AG09309 (cell line): ENCODE results near the gene TMEM132D.
A peak's percentile ranks its signal among the peaks of the same experiment; 100 is the strongest.
"Not testable (repeated sequence)": the region's sequence is repeated elsewhere in the genome, so short reads cannot be mapped to it uniquely, and the experiment has no call there.

Experiments used
- DNase-seq: peaks from one replicate; pipeline ENCODE4 v3.0.0-alpha.2; 2010; ENCODE audit warnings: low read depth
- H3K4me3 ChIP-seq: 2 replicates; pipeline ENCODE4 v1.5.1; 2011; ENCODE audit warnings: mild to moderate bottlenecking, low read depth, low read length, moderate library complexity; ENCODE audit not compliant: control insufficient read depth
- TF ChIP-seq, protein P1 (sequence below): IDR thresholded peaks from 2 replicates; pipeline ENCODE4 v1.5.1; 2011; ENCODE audit warnings: mild to moderate bottlenecking, low read depth, low read length, inconsistent platforms; ENCODE audit not compliant: insufficient read depth, control insufficient read depth; ENCODE audit errors: missing control alignments

The TMEM132D gene

DNA sequence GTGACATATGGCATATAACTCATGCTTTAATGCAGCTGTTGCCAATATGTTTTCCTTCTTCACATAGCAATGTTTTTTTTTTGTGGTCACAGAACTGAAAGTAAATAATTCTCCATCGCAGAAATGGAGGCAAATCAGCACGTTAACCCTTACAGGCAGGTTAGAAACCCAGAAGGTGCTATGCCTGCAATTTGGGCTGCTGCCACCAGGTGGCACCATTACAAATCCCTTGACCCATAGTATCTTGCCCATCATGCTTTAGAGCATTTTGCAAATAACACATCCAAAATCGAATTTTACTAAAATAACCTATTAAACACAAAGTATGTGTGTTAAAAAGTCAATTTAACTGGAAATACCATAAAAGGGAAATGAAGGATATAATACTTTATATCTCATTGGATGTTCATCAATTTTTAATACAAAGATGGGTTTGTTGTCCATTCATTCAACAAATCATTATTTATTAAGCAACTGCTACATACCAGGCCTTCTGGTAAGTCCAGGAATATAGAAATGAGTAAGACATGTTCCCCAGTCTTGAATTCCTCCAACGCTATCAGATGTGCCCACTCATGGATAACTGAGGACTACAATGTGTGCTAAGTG, 710.5 kb downstream of the TMEM132D start:
- DNase-seq: no peak

DNA sequence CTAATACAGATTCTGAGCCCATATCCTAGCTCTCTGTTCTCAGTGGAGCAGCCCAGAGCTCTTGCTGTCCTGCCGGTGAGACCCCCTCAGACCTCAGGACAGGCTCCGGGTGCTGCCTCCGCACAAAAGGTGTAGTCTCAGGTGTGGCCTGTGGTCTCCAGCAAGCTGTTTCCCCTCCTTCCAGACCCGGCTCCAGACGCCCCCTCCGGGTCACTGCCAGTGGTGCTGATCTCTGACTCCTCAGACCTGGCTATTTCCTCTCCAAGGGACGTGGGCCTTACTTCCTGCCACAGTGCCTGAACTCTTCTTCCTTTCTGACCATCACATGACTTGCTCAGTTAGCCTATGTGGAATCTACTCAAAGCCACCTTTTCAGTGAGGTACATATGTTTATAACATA, 713.0 kb downstream of the TMEM132D start:
- DNase-seq: no peak
- TF ChIP-seq, protein P1, sequence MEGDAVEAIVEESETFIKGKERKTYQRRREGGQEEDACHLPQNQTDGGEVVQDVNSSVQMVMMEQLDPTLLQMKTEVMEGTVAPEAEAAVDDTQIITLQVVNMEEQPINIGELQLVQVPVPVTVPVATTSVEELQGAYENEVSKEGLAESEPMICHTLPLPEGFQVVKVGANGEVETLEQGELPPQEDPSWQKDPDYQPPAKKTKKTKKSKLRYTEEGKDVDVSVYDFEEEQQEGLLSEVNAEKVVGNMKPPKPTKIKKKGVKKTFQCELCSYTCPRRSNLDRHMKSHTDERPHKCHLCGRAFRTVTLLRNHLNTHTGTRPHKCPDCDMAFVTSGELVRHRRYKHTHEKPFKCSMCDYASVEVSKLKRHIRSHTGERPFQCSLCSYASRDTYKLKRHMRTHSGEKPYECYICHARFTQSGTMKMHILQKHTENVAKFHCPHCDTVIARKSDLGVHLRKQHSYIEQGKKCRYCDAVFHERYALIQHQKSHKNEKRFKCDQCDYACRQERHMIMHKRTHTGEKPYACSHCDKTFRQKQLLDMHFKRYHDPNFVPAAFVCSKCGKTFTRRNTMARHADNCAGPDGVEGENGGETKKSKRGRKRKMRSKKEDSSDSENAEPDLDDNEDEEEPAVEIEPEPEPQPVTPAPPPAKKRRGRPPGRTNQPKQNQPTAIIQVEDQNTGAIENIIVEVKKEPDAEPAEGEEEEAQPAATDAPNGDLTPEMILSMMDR: no peak

More for the DNA sequence above, 710.5 kb downstream of the TMEM132D start:
- TF ChIP-seq, protein P1: peak; percentile 35
- no peak overlapping the region for H3K4me3 ChIP-seq

DNA sequence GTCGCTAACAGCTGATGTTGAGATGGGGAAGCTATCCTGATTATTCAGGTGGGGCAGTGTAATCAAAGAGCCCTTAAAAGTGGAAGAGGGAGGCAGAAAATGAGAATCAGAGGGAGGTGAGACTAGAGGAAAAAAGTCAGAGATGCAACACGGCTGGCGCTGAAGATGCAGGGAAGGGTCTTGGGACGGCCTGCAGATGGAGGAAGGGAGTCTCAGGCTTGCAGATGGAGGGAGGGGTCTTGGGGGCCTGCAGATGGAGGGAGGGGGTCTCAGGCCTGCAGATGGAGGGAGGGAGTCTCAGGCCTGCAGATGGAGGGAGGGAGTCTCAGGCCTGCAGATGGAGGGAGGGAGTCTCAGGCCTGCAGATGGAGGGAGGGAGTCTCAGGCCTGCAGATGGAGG, 713.9 kb downstream of the TMEM132D start:
- not testable (repeated sequence) for DNase-seq

More for the DNA sequence above, 713.0 kb downstream of the TMEM132D start:
- no peak overlapping the region for H3K4me3 ChIP-seq

DNA sequence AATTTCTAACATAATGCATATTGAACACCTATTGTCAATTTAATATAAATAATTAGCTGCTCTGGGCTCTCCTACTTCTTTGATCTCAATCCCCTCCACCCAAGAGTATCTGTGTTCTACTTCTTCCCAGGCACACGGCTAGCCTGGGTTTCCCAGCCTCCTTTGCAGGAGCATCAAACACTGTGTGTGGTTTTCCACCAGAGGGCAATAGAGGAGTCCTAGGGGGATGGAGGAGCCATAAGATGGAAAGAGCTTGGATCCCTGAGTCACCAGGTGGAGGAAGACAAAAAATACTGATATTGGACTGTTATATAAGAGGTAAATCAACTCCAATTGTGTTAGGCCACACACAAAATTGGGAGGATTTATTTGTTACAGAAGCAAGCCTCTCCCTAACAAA, 716.9 kb downstream of the TMEM132D start:
- no peak overlapping the region for H3K4me3 ChIP-seq
- no peak for DNase-seq
- TF ChIP-seq, protein P1: no peak

More for the DNA sequence above, 713.9 kb downstream of the TMEM132D start:
- H3K4me3 ChIP-seq: not testable (repeated sequence)

DNA sequence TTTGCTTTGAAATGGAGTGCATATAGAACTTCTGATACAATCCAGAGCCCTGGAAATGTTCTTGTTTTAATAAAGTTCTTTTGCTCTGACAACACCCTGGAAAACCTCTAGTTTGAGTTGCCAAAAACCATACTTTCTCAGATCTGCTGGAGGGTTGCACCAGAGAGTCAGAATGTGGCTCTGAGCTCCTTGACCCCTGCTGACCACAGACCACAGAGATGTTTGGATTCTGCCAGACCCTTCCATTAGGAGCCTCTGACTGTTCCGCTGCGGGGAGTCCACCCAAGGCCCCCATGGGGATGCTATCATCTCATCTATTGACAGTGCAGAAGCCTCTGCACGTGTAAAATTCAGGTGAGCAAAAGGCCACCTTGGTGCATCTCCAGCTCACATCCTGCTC, 718.0 kb downstream of the TMEM132D start:
- TF ChIP-seq, protein P1: no peak
- DNase-seq: no peak
- no peak overlapping the region for H3K4me3 ChIP-seq

DNA sequence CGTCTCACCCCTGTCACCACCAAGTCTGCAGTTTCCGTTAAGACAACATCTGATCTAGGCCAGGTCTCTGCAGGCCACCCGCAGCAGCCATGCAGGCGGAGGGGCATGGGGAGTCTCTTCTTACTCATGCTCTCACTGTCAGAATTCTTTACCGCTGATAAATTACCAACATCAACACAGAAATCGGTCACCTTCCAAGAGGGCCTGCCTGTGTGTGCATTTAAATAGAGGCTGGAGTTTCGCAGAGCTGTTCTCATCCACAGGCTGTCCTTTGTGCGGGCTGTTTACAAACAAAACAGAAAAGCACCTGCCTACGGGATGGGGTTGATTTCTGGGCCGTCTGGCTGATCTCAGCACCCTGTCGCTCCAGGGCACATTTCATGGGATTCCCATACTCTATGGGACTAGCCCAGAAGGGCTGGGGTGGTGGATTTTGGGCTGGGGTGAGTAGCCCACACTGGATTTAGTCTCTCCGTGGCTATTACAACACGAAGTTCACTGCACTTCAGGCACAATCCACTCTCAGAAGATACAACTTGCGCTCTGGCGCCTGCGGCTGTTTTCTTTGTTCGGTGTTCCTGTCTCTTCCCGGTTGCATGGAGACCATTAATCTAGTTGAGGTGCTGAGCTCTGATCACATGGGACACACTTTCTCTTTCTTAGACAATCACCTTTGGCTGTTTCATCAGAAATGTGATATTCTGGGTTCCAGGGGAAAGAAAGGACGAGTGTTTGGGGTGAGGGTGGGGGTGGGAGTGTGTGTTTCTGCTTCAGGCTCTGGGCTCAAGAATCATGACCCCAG, 719.5 kb downstream of the TMEM132D start:
- H3K4me3 ChIP-seq: no peak overlapping the region
- TF ChIP-seq, protein P1: no peak
- no peak for DNase-seq

DNA sequence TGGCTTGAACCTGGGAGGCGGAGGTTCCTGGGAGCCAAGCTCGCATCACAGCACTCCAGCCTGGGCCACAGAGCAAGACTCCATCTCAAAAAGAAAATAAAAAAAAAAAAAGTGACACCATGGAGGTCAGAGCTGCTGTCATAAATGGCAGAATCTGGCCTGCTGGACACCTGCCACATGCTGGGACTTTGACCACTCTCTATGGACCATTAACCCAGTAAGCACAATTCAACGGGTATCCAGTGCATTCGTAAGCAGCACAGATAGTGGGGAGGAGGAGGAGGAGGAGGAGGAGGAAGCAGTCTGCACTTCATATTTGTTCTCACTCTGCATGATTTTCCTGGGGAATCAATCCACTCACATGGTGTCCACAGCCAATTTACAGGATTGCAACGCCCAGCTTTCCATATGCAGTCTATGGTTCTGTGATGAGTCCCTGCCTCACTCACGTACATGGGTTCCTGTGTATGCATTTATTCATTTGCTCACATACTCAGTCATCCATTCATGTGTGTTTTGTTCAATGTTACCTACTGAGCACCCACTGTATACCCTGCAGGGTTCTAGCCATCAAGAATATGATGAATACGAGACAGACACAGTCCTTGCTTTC, 723.8 kb downstream of the TMEM132D start:
- H3K4me3 ChIP-seq: no peak overlapping the region
- no peak for DNase-seq
- TF ChIP-seq, protein P1: no peak
